Activated T-cell treated with anti-CD3 and anti-CD28 coated beads, Interleukin-2, amount 50 U/mL, for 1 hour (primary cell): ENCODE measurements around the gene WNT9A.

Source experiments
- DNase-seq: peaks from one replicate; pipeline ENCODE4 v3.0.0-alpha.2; 2020

The WNT9A gene

GRCh38 chr1:227907439-227908015, 40.2 kb downstream of the WNT9A start:
- DNase-seq, result no peak

DNA sequence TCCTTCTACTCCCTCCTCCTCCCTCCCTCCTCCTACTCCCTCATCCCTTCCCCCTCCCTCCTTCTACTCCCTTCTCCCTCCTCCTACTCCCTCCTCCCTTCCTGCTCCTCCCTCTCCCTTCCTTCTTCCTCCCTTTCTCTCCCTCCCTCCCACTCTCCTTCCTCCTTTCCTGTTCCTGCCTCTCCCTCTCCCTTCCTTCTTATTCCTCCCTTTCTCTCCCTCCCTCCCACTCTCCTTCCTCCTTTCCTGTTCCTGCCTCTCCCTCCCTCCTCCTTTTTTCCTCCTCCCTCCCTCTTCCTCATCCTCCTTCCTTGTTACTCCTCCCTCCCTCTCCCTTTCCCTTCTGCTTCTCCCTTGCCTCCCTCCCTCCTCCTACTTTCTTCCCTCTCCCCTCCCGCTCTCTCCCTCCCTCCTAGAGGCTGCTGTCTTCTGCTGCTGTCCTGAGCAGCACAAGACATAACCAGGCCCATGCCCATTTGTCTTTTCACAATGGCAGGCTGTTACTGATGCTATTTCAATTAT, 41.1 kb downstream of the WNT9A start:
- DNase-seq, result no peak

- no peak for DNase-seq
Observed at GRCh38 chr1:227905573-227906487, 41.9 kb downstream of the WNT9A start.

DNA sequence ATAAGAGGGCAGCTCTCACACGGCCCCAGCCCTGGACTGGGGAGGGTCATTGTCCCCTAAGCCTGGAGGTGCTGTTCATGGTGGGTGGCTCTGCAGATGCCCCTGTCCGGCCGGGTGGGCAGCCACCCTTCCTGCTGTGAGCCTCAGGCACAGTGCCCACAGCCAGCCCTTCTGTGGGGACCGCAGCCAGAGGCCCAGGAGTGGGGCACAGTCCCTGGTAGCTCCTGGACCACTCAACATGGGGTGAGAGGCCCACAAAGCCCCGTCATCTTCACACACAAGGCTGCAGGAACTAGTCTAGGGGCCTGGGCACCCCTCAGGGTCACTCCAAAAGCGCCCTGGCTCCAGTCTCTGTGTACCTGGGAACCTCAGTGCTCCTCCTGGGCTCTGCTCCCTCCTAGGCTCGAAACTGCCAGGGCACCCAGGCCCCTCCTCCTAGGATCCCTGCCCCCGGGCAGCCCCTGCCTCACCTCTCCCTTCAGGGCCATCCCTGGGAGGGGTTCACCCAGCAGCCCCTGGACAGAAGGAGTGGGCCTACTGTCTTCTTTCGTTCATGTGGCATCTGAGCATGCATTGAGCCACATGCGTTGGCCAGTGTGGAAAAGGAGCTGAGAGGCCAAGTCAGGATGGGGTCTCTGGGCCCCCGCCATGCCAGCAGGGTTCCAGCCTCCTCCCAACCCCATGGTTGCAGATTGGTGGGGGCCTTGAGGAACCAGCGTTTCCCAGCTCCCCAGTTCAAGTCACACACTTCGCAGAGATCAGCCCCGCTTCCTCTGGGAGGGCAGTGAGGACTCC, 43.0 kb downstream of the WNT9A start:
- no peak for DNase-seq

DNA sequence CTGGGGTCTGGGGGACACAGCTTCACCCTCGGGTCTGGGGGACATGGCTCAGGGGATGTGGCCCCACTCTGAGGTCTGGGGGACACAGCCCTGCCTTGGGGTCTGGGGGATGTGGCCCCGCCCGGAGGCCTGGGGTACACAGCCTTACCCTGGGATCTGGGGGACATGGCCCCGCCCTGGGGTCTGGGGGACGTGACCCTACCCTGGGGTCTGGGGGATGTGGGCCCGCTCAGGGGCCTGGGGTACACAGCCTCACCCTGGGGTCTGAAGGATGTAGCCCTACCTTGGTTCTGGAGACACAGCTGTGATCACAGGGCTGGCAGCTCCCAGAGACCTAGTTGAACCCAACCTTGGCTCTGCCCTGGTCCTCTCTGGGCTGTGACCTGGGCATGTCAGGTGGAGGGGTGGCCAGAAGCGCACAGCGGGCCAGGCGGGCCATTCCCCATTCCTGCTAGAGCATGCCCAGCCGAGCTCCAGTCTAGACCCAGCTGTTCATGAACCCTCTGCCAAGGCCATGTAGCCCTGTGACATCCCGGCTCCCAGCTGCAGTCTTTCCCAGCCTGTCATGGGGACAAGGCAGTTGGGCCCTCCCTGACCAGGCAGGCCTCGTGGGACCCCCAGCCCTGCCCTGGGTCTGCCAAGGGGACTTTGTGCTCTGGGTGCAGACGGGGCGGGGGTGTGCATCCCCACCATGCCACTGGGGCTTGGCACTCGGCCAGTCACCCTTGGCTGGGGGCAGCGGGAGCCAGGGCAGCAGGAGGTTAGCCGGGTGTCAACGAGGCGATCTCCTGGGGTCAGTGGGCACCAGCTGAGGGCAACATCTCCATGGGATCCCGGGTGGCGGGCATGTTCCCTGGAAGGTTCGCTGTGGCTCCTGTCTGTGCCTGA, 43.9 kb downstream of the WNT9A start:
- no peak for DNase-seq

DNA sequence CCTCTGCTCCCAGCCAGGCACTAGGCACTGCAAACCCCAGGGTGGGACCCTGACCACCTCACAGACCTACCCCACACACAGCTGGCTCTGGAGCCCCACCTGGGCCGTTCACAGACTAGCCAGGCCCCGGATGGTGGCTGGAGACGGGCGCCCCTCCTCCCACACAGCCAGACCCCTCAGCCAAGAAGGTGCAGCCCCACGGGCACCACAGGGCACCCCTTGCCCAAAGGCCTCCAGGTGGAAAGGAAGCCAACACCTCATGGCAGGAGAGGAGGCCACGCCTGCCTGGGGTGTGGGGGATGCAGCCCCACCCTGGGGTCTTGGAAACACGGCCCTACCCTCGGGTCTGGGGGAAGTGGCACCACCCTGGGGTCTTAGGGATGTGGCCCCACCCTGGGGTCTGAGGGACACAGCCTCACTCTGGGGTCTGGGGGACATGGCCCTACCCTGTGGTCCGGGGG, 44.6 kb downstream of the WNT9A start:
- DNase-seq, result no peak

GRCh38 chr1:227902641-227902990, 45.1 kb downstream of the WNT9A start:
- no peak for DNase-seq

- DNase-seq, result no peak
Observed at GRCh38 chr1:227901906-227902640, 45.7 kb downstream of the WNT9A start.

GRCh38 chr1:227901239-227901905, 46.4 kb downstream of the WNT9A start:
- DNase-seq, result no peak

GRCh38 chr1:227900571-227901051, 47.1 kb downstream of the WNT9A start:
- no peak for DNase-seq

DNA sequence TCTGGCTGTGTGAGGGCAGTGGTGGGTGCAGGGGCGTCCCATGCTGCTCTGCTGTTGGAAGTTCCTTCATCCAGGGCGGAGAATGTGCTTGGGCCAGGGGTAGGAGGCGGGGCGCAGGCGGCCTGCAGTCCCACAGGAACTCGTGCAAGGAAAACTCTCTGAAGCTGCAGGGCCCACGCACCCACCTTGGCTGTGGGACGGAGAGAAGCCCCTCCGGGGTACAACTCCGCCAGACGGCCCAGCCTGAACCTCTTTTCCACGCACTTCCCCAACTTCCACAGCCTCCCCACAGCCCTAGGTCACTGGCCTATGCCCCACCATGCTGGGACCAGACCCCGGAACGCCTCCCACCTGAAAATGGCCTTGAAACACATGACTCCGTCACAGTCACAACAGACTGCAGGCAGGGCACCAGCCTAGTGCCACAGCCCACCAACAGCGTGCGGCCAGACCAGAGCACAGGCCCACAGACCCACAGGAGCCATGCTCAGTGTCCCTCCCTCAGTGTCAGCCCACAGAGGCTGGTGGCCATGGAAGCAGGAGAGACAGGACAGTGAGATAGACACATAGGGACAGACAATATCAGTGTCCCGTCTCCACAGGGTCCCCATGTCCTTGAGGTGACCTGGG, 47.8 kb downstream of the WNT9A start:
- DNase-seq, result peak; percentile 17

- no peak for DNase-seq
Observed at GRCh38 chr1:227899141-227899819, 48.5 kb downstream of the WNT9A start.

GRCh38 chr1:227898502-227899140, 49.1 kb downstream of the WNT9A start:
- DNase-seq, result peak; percentile 11

- no peak for DNase-seq
Observed at GRCh38 chr1:227897704-227898438, 49.9 kb downstream of the WNT9A start.

- no peak for DNase-seq
Observed at GRCh38 chr1:227896710-227897655, 50.7 kb downstream of the WNT9A start.

DNA sequence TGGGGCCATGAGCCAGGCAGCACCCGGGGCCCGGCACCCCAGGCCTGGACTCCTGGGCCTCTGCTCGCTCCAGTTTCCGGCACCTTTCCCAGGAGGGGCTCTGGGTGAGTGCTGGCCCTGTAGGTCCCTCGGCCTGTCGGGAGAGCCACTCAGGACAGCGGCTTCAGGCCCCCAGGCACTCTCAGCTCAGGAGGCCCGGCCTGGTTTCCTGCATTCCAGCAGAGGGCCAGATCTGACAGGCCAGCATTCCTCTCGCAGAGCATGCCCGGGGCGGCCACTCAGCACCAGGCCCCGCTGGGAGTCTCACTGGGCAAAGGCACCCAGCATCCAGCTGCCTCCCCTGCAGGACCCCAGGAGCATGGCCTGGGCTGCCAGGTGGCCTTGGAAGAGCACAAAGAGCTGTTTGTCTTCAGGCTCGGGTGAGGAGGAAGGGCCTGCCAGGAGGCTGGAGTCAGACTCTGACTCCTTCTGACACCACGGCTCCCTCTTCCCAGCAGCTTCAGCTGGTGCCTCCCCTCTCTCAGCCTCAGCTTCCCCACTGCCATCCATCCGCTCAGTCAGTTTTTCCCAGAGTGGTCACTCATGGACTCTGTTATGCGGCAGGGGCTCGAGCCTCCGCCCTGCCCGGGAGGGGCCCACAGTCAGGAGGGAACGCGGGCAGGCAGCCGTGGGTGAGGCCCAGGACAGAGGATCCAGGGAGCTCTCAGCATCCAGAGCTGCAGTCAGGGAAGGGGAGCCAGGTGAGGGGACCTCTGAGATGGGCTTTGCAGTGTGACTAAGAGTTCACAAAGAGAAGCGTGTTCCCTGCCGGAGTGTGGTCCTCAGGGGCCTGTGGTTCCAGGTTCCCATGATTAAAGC, 51.7 kb downstream of the WNT9A start:
- DNase-seq, result peak; percentile 15
